Raji (cell line): Measurements from ENCODE around the gene PFDN1.

ENCODE experiments used
- POLR2A ChIP-seq: IDR thresholded peaks from 2 replicates; pipeline ENCODE4 v1.6.1; 2011; ENCODE audit warnings: low read depth, low read length, control low read depth; ENCODE audit not compliant: insufficient read depth

Gene PFDN1, protein sequence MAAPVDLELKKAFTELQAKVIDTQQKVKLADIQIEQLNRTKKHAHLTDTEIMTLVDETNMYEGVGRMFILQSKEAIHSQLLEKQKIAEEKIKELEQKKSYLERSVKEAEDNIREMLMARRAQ

DNA sequence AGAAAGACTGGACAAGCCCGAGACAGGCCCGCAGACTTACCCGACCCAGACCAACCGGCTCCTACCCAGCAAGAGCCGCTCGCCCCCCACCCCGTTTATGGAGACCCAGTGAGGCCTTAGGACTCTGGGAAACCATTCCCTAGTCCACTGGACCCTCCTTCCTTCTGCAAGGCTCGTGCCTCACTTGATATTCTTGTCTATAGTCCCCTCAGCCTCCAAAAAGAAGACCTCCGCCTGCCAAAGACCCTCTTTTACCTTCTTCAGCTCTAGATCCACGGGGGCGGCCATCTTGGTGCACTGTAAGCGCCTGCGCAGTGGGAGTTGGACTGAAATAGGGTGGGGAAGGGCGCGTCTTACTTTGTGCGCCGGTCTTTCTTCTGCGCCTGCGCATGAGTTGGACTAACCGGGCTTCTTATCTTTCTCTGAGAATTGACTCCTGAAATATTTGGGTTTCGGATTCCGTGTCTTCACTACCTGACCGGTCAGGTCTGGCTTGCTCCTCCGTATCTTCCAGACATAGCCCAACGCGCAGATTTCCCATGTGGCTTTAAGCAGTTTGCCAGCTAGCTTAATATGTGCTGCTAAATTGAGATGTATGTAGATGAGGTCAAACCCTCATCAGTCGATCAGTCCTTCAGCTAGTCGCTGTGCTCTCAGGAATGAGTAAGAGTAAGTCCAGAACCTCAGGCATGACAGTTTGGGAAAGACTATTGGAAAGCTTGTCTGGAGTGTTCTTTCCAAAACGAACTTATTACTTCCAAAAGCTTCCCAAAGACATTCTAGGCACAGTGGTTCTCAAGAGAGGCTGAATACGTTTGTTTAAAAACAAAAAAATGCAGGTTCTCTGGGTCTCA is at the start of gene PFDN1:
Gene PFDN1, minus strand, starts transcription at position 316 of the 854 bp plus-strand sequence. Its CDS starts 28 bp downstream, at position 288.
- TF ChIP-seq POLR2A = peak; percentile 68

GRCh38 chr5:140351609-140352334 is 48.9 kb upstream of the PFDN1 start:
- TF ChIP-seq POLR2A = no peak

DNA sequence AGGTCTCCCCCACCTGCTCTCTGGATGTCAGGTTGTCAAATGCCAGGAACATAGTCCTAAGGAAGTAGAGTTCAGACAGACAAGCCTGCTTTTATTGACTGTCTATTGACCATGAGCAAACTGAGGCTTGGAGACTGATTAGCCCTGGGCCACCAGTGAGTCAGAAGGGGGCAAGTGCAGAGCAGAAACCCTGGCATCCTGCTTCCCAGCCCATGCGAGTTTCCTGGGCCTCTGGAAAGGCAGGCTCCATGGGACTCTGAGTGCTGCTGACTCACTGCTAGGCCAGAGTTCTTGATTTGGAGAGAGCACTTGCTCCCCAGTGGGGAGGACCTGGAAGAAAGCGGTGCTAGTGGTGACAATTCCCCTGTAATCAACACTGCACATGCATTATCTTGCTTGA is 46.3 kb upstream of the PFDN1 start:
- TF ChIP-seq POLR2A = no peak

- no peak for TF ChIP-seq POLR2A
Measured at GRCh38 chr5:140348104-140348503, 45.2 kb upstream of the PFDN1 start.

GRCh38 chr5:140347360-140347759 is 44.5 kb upstream of the PFDN1 start:
- no peak for TF ChIP-seq POLR2A

- TF ChIP-seq POLR2A = no peak
Measured at GRCh38 chr5:140346348-140347221, 43.7 kb upstream of the PFDN1 start, which contains the start of gene HBEGF. HBEGF (minus strand) TSS chr5:140346603; CDS start chr5:140346328, 275 bp downstream.

- TF ChIP-seq POLR2A = no peak
Measured at GRCh38 chr5:140345919-140346347, 43.0 kb upstream of the PFDN1 start.

DNA sequence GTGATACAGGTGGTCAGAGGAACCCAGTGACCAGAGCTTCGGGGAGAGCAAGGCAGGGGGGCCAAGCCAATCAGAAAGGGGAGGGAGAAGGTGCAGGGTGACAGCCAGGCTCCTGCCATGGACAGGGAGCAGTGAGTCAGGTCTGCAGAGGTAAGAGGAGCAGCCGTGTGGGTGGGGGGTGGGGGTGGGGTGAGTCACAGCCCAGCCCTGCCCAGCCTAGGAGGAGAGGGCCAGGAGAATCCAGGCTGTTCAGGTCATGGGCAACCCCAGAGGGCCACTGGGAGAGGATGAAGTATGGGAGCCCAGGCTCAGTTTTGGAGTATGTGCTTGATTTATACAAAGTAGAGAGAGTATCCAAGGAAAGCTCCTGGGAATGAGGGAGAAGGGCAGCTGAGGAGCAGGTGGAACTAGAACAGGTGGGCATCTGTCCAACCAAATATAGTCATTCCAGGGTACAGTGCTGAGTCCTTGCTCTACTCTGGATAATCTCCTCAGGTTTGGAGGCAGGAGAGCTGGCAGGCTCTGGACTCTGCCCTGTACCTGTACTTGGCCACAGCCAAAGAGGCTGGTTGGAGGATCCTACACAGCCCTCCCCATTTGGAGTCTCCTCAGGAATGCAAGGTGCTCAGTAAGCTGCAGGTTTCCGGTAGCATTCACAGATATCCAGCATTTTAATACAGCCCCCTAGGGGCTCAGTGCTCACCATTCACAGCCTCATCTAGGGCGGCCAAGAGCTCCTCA is 42.0 kb upstream of the PFDN1 start:
- no peak for TF ChIP-seq POLR2A

DNA sequence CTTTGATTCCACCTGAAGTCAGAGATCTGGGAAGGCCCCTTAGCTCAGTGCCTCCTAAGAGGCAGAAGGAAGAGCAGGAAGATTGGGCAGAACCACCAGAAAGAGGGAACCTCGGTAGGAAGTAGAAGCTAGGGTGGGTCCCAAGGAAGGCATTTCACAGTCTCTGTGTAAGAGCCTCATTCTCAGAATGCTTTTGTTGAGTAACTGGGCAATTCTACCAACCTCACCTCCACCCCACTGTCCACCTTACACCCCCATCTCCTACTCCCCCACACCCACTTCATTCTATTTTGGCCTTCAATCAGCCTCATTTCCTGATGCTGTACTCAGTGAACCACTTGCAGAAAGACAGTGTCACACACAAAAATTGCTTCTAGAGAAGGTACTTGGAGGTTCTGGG is 40.0 kb upstream of the PFDN1 start:
- no peak for TF ChIP-seq POLR2A

DNA sequence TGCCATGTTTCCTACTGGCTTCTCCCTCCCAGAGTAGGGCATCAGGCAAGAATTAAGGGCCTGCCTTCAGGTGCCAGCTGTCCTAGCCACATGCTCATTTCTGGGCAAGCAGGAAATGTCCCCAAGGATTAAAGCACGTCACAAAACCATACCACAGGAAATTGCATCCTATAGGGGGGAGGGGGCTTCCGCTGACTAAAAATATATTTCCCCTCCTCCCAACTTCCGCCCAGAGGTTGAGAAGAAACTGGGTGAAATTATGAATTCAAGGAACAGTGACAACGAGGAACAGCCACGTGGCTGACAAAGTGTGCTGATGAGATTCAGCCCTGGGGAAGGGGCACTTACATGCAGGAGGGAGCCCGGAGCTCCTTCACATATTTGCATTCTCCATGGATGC is 39.4 kb upstream of the PFDN1 start:
- no peak for TF ChIP-seq POLR2A

DNA sequence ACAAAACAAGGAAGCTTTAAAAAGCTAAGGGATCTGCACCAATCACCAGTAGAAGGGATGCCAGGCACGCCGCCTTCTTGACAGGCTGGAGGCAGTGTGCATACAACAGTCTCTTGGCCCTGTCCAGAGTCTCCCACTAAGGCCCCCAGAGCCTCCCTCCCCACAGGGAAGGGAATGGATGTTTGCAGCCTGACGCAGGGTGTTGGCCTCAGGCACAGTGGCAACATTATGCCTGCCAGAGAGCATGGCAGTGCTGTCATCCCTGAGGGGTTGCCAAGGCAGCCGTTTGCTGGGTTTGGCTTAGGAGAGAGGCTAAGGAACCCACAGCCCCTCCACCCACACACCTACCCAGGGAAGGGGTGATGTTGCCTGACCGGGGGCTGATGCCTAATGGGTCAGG is 38.7 kb upstream of the PFDN1 start:
- TF ChIP-seq POLR2A = no peak

DNA sequence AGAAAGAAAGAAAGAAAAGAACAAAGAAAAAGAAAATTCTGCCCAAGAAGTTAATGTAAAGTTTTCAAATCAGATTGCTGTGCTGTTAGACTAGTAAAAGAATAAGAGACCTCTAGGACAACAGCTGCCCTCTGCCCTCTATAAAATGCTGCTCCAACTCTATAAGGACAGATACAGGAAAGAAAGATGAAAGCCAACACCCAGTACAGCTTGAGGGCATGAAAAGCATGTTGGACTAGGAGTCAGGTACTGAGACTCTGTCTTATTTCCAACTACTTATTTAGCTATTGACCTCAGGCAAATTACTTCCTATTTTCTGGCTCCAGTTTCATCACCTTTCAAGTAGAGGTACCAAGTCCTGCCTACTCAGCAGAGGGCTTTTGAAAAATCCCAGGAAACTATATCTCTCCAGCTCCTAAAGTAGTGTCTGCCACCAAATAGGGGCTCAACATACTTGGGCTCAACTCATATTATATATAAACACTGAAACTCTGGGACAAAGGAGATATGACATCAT is 37.8 kb upstream of the PFDN1 start:
- TF ChIP-seq POLR2A = no peak

DNA sequence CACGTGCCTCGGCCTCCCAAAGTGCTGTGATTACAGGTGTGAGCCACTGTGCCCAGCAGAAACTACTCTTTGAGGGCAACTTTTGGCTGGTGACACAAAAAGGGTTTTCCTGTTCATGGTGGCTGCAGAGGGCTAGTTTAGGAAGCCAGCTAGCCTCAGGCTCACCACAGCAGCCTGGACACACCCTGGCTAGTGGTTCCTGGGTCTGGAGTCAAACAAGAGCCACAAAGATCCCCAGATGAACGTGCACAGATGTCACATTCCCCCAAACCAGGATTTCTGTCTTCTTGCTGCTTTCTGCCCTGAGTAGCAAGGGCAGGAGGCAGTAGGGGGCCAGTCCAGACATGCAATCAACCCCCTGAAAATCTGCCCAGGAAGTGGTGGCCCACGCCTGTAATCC is 36.7 kb upstream of the PFDN1 start:
- TF ChIP-seq POLR2A = no peak

GRCh38 chr5:140338908-140339307 is 36.0 kb upstream of the PFDN1 start:
- TF ChIP-seq POLR2A = no peak
